ENCODE results near the gene MST1.

- no peak for TF ChIP-seq CTCF (conservative IDR thresholded peaks at IDR 0.05; ENCODE audit: low read depth, low read length)
- no peak for TF ChIP-seq EZH2phosphoT487 (IDR thresholded peaks at IDR 0.05; ENCODE audit: borderline replicate concordance, low read length)
Observed at GRCh38 chr3:49659756-49660155, 29.5 kb downstream of the MST1 start.
